ENCODE measurements around the gene FSTL4.
A peak's percentile ranks its signal among the peaks of the same experiment; 100 is the strongest.

The FSTL4 gene

GRCh38 chr5:133324926-133325325 lies 287.4 kb downstream of the FSTL4 start:
- Mint-ChIP-seq H3K4me3 (no peak overlapping the region), H3K4me1 (ENCODE audit: low read depth) (peaks cover 12% of the 10 kb centered on the region), H3K9me3 (no peaks in the 10 kb centered on the region), H3K27me3 (ENCODE audit: low read depth) (no peaks in the 10 kb centered on the region), H3K36me3 (ENCODE audit: low read depth) (no peaks in the 10 kb centered on the region), H3K27ac (no peak overlapping the region)

GRCh38 chr5:133323494-133324457 lies 288.6 kb downstream of the FSTL4 start:
- no peaks in the 10 kb centered on the region for H3K9me3 Mint-ChIP-seq
- peaks cover 12% of the 10 kb centered on the region for H3K4me1 Mint-ChIP-seq (ENCODE audit: low read depth)
- H3K27me3 Mint-ChIP-seq (ENCODE audit: low read depth), result no peaks in the 10 kb centered on the region
- H3K4me3 Mint-ChIP-seq, result no peak overlapping the region
- H3K36me3 Mint-ChIP-seq (ENCODE audit: low read depth), result no peaks in the 10 kb centered on the region
- no peak overlapping the region for H3K27ac Mint-ChIP-seq

GRCh38 chr5:133322743-133323142 lies 289.6 kb downstream of the FSTL4 start:
- H3K9me3 Mint-ChIP-seq, result no peaks in the 10 kb centered on the region
- H3K27me3 Mint-ChIP-seq (ENCODE audit: low read depth), result no peaks in the 10 kb centered on the region
- H3K27ac Mint-ChIP-seq, result no peak overlapping the region
- no peak overlapping the region for H3K4me3 Mint-ChIP-seq
- peaks cover 12% of the 10 kb centered on the region for H3K4me1 Mint-ChIP-seq (ENCODE audit: low read depth)
- H3K36me3 Mint-ChIP-seq (ENCODE audit: low read depth), result no peaks in the 10 kb centered on the region

DNA sequence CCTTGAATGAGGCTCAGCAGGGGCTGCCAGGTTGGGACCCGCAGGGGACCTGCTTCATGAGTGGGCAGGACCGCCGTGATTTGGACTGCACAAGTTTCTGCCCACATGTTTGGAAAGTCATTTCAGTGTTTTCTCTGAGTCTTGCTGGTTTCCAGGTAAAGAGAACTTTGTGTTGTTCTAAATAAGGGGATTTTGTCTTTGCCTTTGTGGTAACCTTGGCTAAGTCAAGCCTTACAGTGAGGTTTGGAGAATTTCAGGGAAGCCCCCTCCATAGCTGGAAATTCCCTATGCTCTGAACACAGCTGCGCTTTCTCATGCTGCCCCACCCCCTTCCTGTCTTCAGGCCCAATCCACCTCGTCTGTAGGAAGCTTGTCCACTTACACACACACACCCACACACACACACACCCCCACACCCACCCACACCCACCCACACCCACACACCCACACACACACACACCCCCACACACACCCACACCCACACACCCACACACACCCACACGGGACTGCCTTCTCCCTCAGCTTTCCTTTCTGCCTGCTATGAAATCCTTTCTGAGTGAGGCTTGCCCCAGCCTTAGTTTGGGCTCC lies 290.4 kb downstream of the FSTL4 start:
- Mint-ChIP-seq H3K36me3 (ENCODE audit: low read depth) (no peaks in the 10 kb centered on the region), H3K27ac (peak overlapping the region; percentile 72), H3K4me3 (no peak overlapping the region), H3K27me3 (ENCODE audit: low read depth) (no peaks in the 10 kb centered on the region), H3K4me1 (ENCODE audit: low read depth) (peaks cover 12% of the 10 kb centered on the region), H3K9me3 (no peaks in the 10 kb centered on the region)

DNA sequence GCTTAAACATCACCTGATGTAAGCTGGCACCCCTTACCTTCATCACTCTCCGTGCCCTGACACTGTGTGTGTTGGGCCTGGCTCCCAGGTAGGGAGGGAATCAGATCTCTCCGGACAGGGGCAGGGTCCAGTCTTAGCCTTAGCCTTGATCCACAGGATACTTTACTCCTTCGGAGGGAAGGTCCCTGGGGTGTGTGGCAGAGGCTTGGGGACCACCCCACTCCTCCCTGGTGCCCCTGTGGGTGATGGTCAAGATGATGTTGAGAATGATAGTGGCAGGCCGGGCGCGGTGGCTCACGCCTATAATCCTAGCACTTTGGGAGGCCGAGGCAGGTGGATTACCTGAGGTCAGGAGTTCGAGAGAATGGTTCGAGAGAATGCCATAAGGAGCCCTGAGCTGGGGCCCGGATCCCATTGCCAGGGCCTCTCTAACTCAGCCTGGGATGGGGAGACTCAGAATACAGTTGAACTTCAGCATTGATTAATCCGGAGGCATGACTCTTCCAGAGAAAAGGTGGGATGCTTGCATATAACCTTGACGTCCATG lies 291.0 kb downstream of the FSTL4 start:
- Mint-ChIP-seq H3K9me3 (no peaks in the 10 kb centered on the region), H3K36me3 (ENCODE audit: low read depth) (no peaks in the 10 kb centered on the region), H3K27me3 (ENCODE audit: low read depth) (no peaks in the 10 kb centered on the region), H3K4me1 (ENCODE audit: low read depth) (peaks cover 12% of the 10 kb centered on the region), H3K27ac (peak overlapping the region; percentile 49), H3K4me3 (no peak overlapping the region)

DNA sequence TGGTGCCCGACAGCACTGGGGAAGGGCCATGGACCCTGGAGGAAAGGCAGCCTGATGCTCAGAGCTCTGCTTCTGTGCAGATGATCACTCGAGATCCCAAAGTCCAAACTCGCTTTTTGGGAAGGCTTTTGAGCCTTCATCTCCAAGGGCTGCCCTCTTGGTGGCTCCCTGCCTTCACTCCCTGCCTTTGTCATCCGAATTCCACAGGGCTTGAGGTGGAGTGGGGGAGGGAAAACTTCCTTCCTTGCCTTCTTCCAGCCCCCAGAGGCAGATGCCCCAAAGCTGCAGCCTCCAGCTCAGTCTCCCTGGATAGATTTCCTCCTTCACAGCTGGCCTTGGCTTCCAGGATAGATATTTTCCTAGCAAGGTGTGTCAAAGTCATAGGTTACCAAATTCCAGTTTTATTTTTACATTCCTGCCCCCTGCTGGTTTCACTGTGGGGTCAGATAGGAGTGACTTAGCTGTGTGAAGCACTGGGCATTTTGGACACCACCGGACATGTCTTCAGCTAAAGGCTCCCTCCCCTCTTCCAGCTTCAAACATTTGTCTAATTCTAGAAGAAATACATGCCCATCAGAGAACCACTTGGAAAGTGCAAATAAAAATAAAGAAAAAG lies 292.3 kb downstream of the FSTL4 start:
- Mint-ChIP-seq H3K9me3 (no peaks in the 10 kb centered on the region), H3K27me3 (ENCODE audit: low read depth) (no peaks in the 10 kb centered on the region), H3K4me1 (ENCODE audit: low read depth) (peaks cover 12% of the 10 kb centered on the region), H3K36me3 (ENCODE audit: low read depth) (no peaks in the 10 kb centered on the region), H3K27ac (no peak overlapping the region), H3K4me3 (no peak overlapping the region)

DNA sequence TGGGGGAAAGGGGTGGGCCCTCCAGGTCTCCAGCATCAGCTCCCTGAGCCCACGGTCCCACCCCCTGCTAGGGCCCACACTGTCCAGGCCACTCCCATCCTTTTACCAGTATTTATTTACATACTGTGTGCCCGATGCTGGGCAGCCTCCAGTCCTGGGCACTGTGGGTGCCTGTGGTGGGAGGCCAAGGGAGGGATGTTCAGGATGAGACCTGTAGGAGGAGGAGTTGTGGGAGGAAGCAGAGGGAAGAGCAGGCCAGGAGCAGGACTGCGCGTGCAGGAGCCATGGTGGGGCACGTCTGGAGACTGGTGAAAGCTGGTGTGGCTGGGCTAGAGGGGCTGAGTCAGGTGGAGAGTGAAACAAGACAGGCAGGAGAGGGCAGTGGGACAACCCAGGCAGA lies 293.1 kb downstream of the FSTL4 start:
- Mint-ChIP-seq H3K9me3 (no peaks in the 10 kb centered on the region), H3K36me3 (ENCODE audit: low read depth) (no peaks in the 10 kb centered on the region), H3K4me3 (no peak overlapping the region), H3K27ac (no peak overlapping the region), H3K4me1 (ENCODE audit: low read depth) (peaks cover 12% of the 10 kb centered on the region), H3K27me3 (ENCODE audit: low read depth) (no peaks in the 10 kb centered on the region)

- Mint-ChIP-seq H3K27me3 (ENCODE audit: low read depth) (no peaks in the 10 kb centered on the region), H3K27ac (no peak overlapping the region), H3K4me1 (ENCODE audit: low read depth) (peaks cover 12% of the 10 kb centered on the region), H3K9me3 (no peaks in the 10 kb centered on the region), H3K36me3 (ENCODE audit: low read depth) (no peaks in the 10 kb centered on the region), H3K4me3 (no peak overlapping the region)
Observed at GRCh38 chr5:133317558-133317957, 294.8 kb downstream of the FSTL4 start.

DNA sequence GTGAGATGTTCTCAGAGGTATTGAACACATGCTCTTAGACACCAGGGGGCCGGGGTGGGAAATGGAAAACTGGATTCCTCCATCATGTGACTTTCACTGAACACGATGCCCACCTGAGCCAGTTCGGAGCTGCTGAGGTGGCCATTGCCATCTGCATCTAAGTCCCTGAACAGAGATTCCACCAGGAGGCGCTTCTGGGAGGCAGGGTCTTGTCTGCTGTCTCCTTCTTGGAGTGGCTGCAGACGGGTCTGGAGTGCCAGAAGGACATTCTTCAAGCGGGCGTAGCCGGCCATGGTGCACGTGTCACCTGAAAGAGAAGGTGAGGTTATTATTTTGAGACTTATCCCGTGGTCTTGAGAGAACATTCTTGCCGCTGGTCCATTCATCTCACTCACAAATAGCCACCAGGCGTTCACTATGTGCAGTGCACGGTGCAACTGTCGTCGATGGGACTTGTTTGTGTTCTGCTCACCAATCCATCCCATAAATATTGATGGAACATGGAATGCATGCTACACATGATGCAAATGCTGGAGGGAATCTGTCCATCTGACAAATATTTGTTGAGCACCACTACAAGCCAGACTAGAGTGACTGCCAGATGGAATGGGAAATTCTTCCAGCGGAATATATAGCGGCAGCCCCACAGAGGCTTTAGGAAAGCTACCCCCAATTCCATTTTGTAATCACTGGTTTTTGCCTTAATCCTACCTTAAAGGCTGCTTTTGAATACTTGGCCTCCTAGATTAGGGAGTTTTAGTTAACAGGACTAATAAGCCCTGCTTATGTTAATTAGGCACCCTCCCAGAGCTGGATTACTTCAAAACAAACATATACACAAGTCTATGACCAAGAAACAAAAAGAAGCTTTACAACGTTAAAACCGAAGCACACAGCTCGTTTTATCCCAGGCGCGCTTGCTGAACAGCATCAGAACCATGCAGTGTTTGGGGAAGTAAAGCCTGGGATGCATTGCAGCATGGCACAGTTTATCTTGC lies 295.7 kb downstream of the FSTL4 start:
- no peak overlapping the region for H3K27ac Mint-ChIP-seq
- H3K9me3 Mint-ChIP-seq, result no peaks in the 10 kb centered on the region
- H3K4me3 Mint-ChIP-seq, result no peak overlapping the region
- H3K4me1 Mint-ChIP-seq (ENCODE audit: low read depth), result peaks cover 5% of the 10 kb centered on the region
- no peaks in the 10 kb centered on the region for H3K27me3 Mint-ChIP-seq (ENCODE audit: low read depth)
- no peaks in the 10 kb centered on the region for H3K36me3 Mint-ChIP-seq (ENCODE audit: low read depth)

DNA sequence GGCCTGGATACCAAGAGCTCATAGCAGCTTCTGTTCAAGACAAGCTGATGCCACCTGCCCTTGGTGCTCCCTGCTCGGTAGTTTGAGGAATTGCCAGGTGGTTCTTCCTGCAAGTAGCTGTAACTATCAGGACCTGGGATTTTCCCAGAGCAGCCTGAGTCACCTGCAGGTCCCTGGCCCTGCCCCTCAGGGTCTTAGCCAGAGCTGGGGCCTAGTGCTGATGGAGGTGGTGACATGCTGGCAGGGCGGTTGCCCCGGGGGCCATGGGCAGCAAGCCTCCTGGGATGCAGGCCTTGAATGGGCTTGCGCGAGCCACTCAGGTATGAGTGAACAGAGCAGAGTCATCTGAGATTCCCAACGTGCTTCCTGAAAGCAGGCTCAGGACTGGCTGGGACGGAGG lies 298.3 kb downstream of the FSTL4 start:
- Mint-ChIP-seq H3K9me3 (no peaks in the 10 kb centered on the region), H3K4me3 (no peak overlapping the region), H3K4me1 (ENCODE audit: low read depth) (no peaks in the 10 kb centered on the region), H3K27me3 (ENCODE audit: low read depth) (no peaks in the 10 kb centered on the region), H3K27ac (no peak overlapping the region), H3K36me3 (ENCODE audit: low read depth) (no peaks in the 10 kb centered on the region)

DNA sequence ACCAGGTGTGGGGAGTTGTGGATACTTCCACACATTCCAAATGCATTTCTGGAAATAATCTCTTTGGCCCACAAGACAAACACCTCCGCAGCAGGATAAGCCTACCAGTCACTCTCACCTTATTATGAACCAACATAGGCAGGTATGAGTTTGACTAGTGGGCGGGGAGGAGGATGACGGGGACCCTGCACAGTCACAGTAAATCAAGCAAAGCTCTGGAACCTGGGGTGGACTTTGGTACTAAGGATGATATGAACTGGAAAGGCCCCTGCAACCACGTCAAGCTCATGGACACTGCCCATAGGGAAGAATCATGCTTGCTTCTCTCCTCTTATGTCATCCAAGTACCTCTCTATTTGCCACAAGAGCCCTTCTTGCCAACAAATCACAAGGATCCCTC lies 301.2 kb downstream of the FSTL4 start:
- Mint-ChIP-seq H3K4me3 (no peak overlapping the region), H3K27me3 (ENCODE audit: low read depth) (no peaks in the 10 kb centered on the region), H3K36me3 (ENCODE audit: low read depth) (no peaks in the 10 kb centered on the region), H3K9me3 (no peaks in the 10 kb centered on the region), H3K4me1 (ENCODE audit: low read depth) (peaks cover 4% of the 10 kb centered on the region), H3K27ac (no peak overlapping the region)

- Mint-ChIP-seq H3K27me3 (ENCODE audit: low read depth) (no peaks in the 10 kb centered on the region), H3K9me3 (no peaks in the 10 kb centered on the region), H3K36me3 (ENCODE audit: low read depth) (no peaks in the 10 kb centered on the region)
Observed at GRCh38 chr5:133309984-133310621, 302.2 kb downstream of the FSTL4 start.

GRCh38 chr5:133309166-133309795 lies 303.1 kb downstream of the FSTL4 start:
- Mint-ChIP-seq H3K36me3 (ENCODE audit: low read depth) (no peaks in the 10 kb centered on the region), H3K9me3 (no peaks in the 10 kb centered on the region), H3K27me3 (ENCODE audit: low read depth) (no peaks in the 10 kb centered on the region), H3K4me1 (ENCODE audit: low read depth) (peaks cover 4% of the 10 kb centered on the region), H3K4me3 (no peak overlapping the region), H3K27ac (no peak overlapping the region)

More at GRCh38 chr5:133309984-133310621, 302.2 kb downstream of the FSTL4 start:
- Mint-ChIP-seq H3K4me1 (ENCODE audit: low read depth) (peaks cover 4% of the 10 kb centered on the region), H3K27ac (no peak overlapping the region), H3K4me3 (no peak overlapping the region)

Measured in T-helper 1 cell treated with Interleukin-12 subunit alpha and Interleukin-12 subunit beta and Interleukin-4 antibody, amounts not matched to agents 30 μg/mL and 1 μg/mL, for 36 hours (primary cell).